K562 (cell line): ENCODE data around the gene PCDH9. TPM values are rescaled to one million over a fixed set of nuclear protein-coding genes. Genes with fewer than 3 reads are reported as not detected.
A peak's percentile ranks its signal among the peaks of the same experiment; 100 is the strongest.

Experiments used
- ATAC-seq: fragments of 200-7000 bp; cut with Tn5 transposase; 3 replicates; pipeline ENCODE4 v1.9.1; 2020; ENCODE audit warnings: moderate library complexity
- BruUV-seq: library from RNA; stranded (reverse); fragments of 400-500 nt; replicated peaks from 2 replicates; lab custom pipeline; 2021; lab: Mats Ljungman, UMichigan
- CTCF ChIA-PET: fragments of 300-600 bp; formaldehyde crosslinking; extraction: SDS; loops from one replicate; lab custom pipeline; 2021; ENCODE audit warnings: low intra/inter-chr PET ratio; lab: Yijun Ruan, JAX
- POLR2A ChIA-PET: fragments of 300-600, 350-650 bp; sonication (Branson Sonifier 250); formaldehyde crosslinking; extraction: SDS; loops from one replicate; lab custom pipeline; 2021; ENCODE audit warnings: antibody characterized with exemption, inconsistent platforms; lab: Yijun Ruan, JAX
- DNase-seq, 4 experiments: peaks; one replicate each; pipeline versions ENCODE4 v3.0.0 to v3.0.0-alpha.2; 2011 to 2018; ENCODE audit warnings: low spot score in 3 of 4, mixed read lengths in 3 of 4; ENCODE audit errors: extremely low read depth in 1 of 4
- FAIRE-seq: peaks from 2 replicates; lab custom pipeline; 2011; peaks lifted over from hg19 to GRCh38; lab: Jason Lieb, UNC
- H2AFZ ChIP-seq: 2 replicates; pipeline ENCODE4 v1.6.0; 2011; ENCODE audit warnings: low read depth, low read length, control low read depth, inconsistent platforms
- H3K27ac ChIP-seq: fragments of 200-600 bp; 3 replicates; pipeline ENCODE4 v1.8.0; 2011; ENCODE audit warnings: low read depth, mild to moderate bottlenecking, control low read depth, inconsistent platforms, low read length, moderate library complexity, mixed read lengths; ENCODE audit errors: extremely low read depth
- H3K27me3 ChIP-seq, 2 experiments: fragments of 300-600 bp in 1 of 2; 2 replicates in 1 of 2; 3 replicates in 1 of 2; pipeline versions ENCODE4 v1.6.0 to v1.8.0; 2011; ENCODE audit warnings: inconsistent platforms in 2 of 2, low read length in 2 of 2, mild to moderate bottlenecking in 1 of 2, mixed read lengths in 1 of 2, moderate library complexity in 1 of 2; ENCODE audit not compliant: control insufficient read depth in 2 of 2, insufficient read depth in 2 of 2
- H3K36me3 ChIP-seq: fragments of 300-600 bp; 3 replicates; pipeline ENCODE4 v1.8.0; 2011; ENCODE audit warnings: mild to moderate bottlenecking, low read length, inconsistent platforms; ENCODE audit not compliant: control insufficient read depth, insufficient read depth
- H3K4me1 ChIP-seq, 2 experiments: fragments of 200-600 bp in 1 of 2; replicated peaks in 1 of 2; 2 replicates in 1 of 2; 3 replicates in 1 of 2; pipeline versions ENCODE4 v1.5.1 to v1.8.0; 2011; ENCODE audit warnings: inconsistent platforms in 2 of 2, low read length in 2 of 2, mild to moderate bottlenecking in 1 of 2, mixed read lengths in 1 of 2, moderate library complexity in 1 of 2; ENCODE audit not compliant: control insufficient read depth in 2 of 2, insufficient read depth in 2 of 2
- H3K4me2 ChIP-seq: 2 replicates; pipeline ENCODE4 v1.6.1; 2011; ENCODE audit warnings: low read length, control low read depth, inconsistent platforms, mixed read lengths; ENCODE audit not compliant: insufficient read depth
- H3K4me3 ChIP-seq: fragments of 200-600 bp; sonication (generic), shearing (Covaris generic); 2 replicates; pipeline ENCODE4 v1.5.1; 2016; ENCODE audit warnings: control low read depth, inconsistent platforms
- H3K79me2 ChIP-seq: fragments of 200-600 bp; 3 replicates; pipeline ENCODE4 v1.8.0; 2011; ENCODE audit warnings: low read length, inconsistent platforms; ENCODE audit not compliant: control insufficient read depth, insufficient read depth
- H3K9ac ChIP-seq, 2 experiments: 2 replicates each; pipeline versions ENCODE4 v1.6.0 to v1.6.1; 2011; ENCODE audit warnings: low read depth in 2 of 2, low read length in 2 of 2, control low read depth in 1 of 2, inconsistent platforms in 1 of 2, mild to moderate bottlenecking in 1 of 2, mixed read lengths in 1 of 2; ENCODE audit not compliant: insufficient read depth in 1 of 2
- H3K9me1 ChIP-seq: one replicate; pipeline ENCODE4 v1.6.0; 2011; ENCODE audit warnings: inconsistent platforms, mild to moderate bottlenecking, low read length, moderate library complexity; ENCODE audit not compliant: control insufficient read depth, insufficient read depth
- H3K9me3 ChIP-seq: replicated peaks from 2 replicates; pipeline ENCODE4 v1.5.1; 2011; ENCODE audit warnings: low read depth, low read length, inconsistent platforms; ENCODE audit not compliant: control insufficient read depth, insufficient read depth
- H4K20me1 ChIP-seq: replicated peaks from 2 replicates; pipeline ENCODE4 v1.6.1; 2011; ENCODE audit warnings: low read length, inconsistent platforms, mixed read lengths; ENCODE audit not compliant: control insufficient read depth, insufficient read depth
- FOS ChIP-seq: IDR thresholded peaks from 3 replicates; pipeline ENCODE4 v1.6.1; 2011; ENCODE audit not compliant: insufficient read length; ENCODE audit errors: extremely low read depth
- HDAC3 ChIP-seq: fragments of 450-650 bp; IDR thresholded peaks from 2 replicates; pipeline ENCODE4 v1.6.1; 2018; ENCODE audit warnings: borderline replicate concordance, mild to moderate bottlenecking, moderate library complexity; ENCODE audit not compliant: partially characterized antibody
- HMBOX1 ChIP-seq: sonication (generic); IDR thresholded peaks from 2 replicates; pipeline ENCODE4 v1.6.1; 2016
- L3MBTL2 ChIP-seq: fragments of 450-650 bp; IDR thresholded peaks from 2 replicates; pipeline ENCODE4 v1.6.1; 2016; ENCODE audit warnings: mild to moderate bottlenecking, moderate library complexity
- OTX1 ChIP-seq: fragments of 450-650 bp; formaldehyde crosslinking; IDR thresholded peaks from 2 replicates; pipeline ENCODE4 v1.4.0; 2022; ENCODE audit warnings: mild to moderate bottlenecking
- PHB ChIP-seq: fragments of 250-450 bp; sonication (Bioruptor Pico); IDR thresholded peaks from 2 replicates; pipeline ENCODE4 v1.5.0; 2021
- PML ChIP-seq: IDR thresholded peaks from 2 replicates; pipeline ENCODE4 v1.6.1; 2012; ENCODE audit warnings: low read length, inconsistent platforms
- RAD21 ChIP-seq, 2 experiments: fragments of 250-450 bp in 1 of 2; fragments of 450-650 bp in 1 of 2; sonication (Bioruptor Pico) in 1 of 2; formaldehyde crosslinking in 1 of 2; IDR thresholded peaks in 1 of 2; conservative IDR thresholded peaks in 1 of 2; 2 replicates each; pipeline versions ENCODE4 v1.4.0 to v1.8.0; 2020 to 2022; ENCODE audit warnings: mild to moderate bottlenecking in 2 of 2, moderate library complexity in 1 of 2
- RBFOX2 ChIP-seq: fragments of 200-400 bp; formaldehyde crosslinking; IDR thresholded peaks from 2 replicates; pipeline ENCODE4 v1.6.1; 2017; ENCODE audit warnings: low read depth, mild to moderate bottlenecking, low read length, moderate library complexity
- SRSF9 ChIP-seq: fragments of 200-400 bp; formaldehyde crosslinking; IDR thresholded peaks from 2 replicates; pipeline ENCODE4 v1.6.1; 2017; ENCODE audit warnings: low read depth, low read length, borderline replicate concordance
- TCF15 ChIP-seq: fragments of 250-450 bp; sonication (Bioruptor Pico); IDR thresholded peaks from 2 replicates; pipeline ENCODE4 v1.8.0; 2022; ENCODE audit warnings: moderate library complexity, mild to moderate bottlenecking, inconsistent platforms
- TEAD4 ChIP-seq, 2 experiments: sonication (generic) in 1 of 2; formaldehyde crosslinking in 1 of 2; IDR thresholded peaks; 2 replicates each; pipeline versions ENCODE4 v1.6.1 to v1.8.0; 2012 to 2022; ENCODE audit warnings: borderline replicate concordance in 1 of 2, inconsistent platforms in 1 of 2, low read length in 1 of 2, mild to moderate bottlenecking in 1 of 2, missing genetic modification reagents in 1 of 2
- THRB ChIP-seq: fragments of 450-650 bp; formaldehyde crosslinking; conservative IDR thresholded peaks from 2 replicates; pipeline ENCODE4 v1.4.0; 2022; ENCODE audit warnings: mild to moderate bottlenecking, missing genetic modification characterization
- ZKSCAN3 ChIP-seq: fragments of 250-450 bp; sonication (Bioruptor Pico); IDR thresholded peaks from 2 replicates; pipeline ENCODE4 v1.4.0; 2020
- ZNF395 ChIP-seq: fragments of 200-800 bp; sonication (Bioruptor generic); IDR thresholded peaks from 2 replicates; pipeline ENCODE4 v1.6.1; 2017; ENCODE audit warnings: missing genetic modification characterization, missing compliant biosample characterization
- ZNF644 ChIP-seq: fragments of 200-800 bp; sonication (Bioruptor generic); IDR thresholded peaks from 2 replicates; pipeline ENCODE4 v1.6.1; 2016; ENCODE audit warnings: low read depth, missing genetic modification characterization, missing compliant biosample characterization
- WGBS: fragments of 100-300 bp; shearing (Covaris generic); methylation state at CpG from one replicate; pipeline ENCODE4 v1.1.6; 2016; ENCODE audit warnings: low coverage, mixed read lengths; ENCODE audit not compliant: insufficient coverage; ENCODE audit errors: missing lambda C conversion rate; 5-methylcytosine and 5-hydroxymethylcytosine counted together
- in situ Hi-C: fragments of 300-500 bp; cut with MboI; formaldehyde crosslinking; loops from 4 replicates; pipeline ENCODE4 v1.15.0; 2018; ENCODE audit warnings: inconsistent platforms, mixed read lengths
- intact Hi-C: fragments of 100-400 bp; cut with micrococcal nuclease; formaldehyde crosslinking; loops from 2 replicates; pipeline ENCODE4 v1.14.2; 2022
- polyA plus RNA-seq, 8 experiments: library from polyadenylated mRNA; depleted of rRNA in 4 of 8; stranded (reverse) in 5 of 8; unstranded in 3 of 8; fragments of >200 nt; fragmentation: Nextera tagmentation in 2 of 8; fragmentation: Illumina TruSeq in 1 of 8; extraction: Ambion mirVana in 2 of 8; extraction: Trizol in 1 of 8; gene quantifications; 2 replicates each; pipeline versions ENCODE4 v1.2.1 to v1.2.3, GENCODE V29; 2011 to 2014; ENCODE audit warnings: inconsistent platforms in 1 of 8, missing spikeins in 1 of 8
- total RNA-seq, 7 experiments: library from RNA; depleted of rRNA in 6 of 7; stranded (reverse); fragments of >200 nt in 6 of 7; fragmentation: Illumina TruSeq in 2 of 7; extraction: Trizol in 2 of 7; gene quantifications; 2 replicates each; pipeline versions ENCODE4 v1.2.1 to v1.2.3, GENCODE V29; 2011 to 2021; ENCODE audit warnings: low replicate concordance in 1 of 7

PCDH9 gene
- total and polyA plus RNA-seq, 9 of the 15 experiments (the other 6 are each of a cell fraction or from before 2014, with no cell fraction given), result 1.1 to 6.7 (median 4.9) TPM

GRCh38 chr13:66691149-66691548 is 539.0 kb downstream of the PCDH9 start (continued):
- TF ChIP-seq THRB (no peak), RBFOX2 (no peak), TCF15 (CRISPR knock-in tag) (no peak), HMBOX1 (no peak), ZKSCAN3 (no peak), PML (no peak), L3MBTL2 (no peak), FOS (no peak)
- TF ChIP-seq, all 486 proteins: peak for 0

GRCh38 chr13:66689628-66690027 is 540.5 kb downstream of the PCDH9 start:
- no peak overlapping the region for H3K4me3 ChIP-seq
- DNase-seq (no peak), FAIRE-seq (no peak), ATAC-seq (no peak)
- in situ Hi-C loops (no loop called here), intact Hi-C loops (no loop called here)
- H3K9me1 ChIP-seq, result no peaks in the 10 kb centered on the region
- no peak overlapping the region for H3K9ac ChIP-seq
- ChIA-PET CTCF (no interaction called here), POLR2A (no interaction called here)
- H4K20me1 ChIP-seq, result no peaks in the 10 kb centered on the region
- H3K4me1 ChIP-seq, result no peaks in the 10 kb centered on the region
- no peaks in the 10 kb centered on the region for H3K27me3 ChIP-seq
- H3K4me2 ChIP-seq, result no peak overlapping the region
- no TSS peak for BruUV-seq
- H3K36me3 ChIP-seq, result no peaks in the 10 kb centered on the region
- H3K9me3 ChIP-seq, result no peaks in the 10 kb centered on the region
- H2AFZ ChIP-seq, result no peak overlapping the region
- H3K27ac ChIP-seq, result no peak overlapping the region
- 7% methylated on average over 4 of the region's 4 CpGs for WGBS
- no peaks in the 10 kb centered on the region for H3K79me2 ChIP-seq
- TF ChIP-seq SRSF9 (no peak), ZNF644 (tag) (no peak), TEAD4 (IDR thresholded peaks at IDR 0.05; ENCODE audit: low read length) (no peak), TEAD4 (CRISPR knock-in tag; IDR thresholded peaks at IDR 0.05; ENCODE audit: borderline replicate concordance) (no peak), OTX1 (CRISPR knock-in tag) (no peak), HDAC3 (no peak), ZNF395 (no peak), PHB (CRISPR knock-in tag) (no peak), RAD21 (CRISPR knock-in tag; conservative IDR thresholded peaks at IDR 0.05 in 1 of 2, IDR thresholded peaks at IDR 0.05 in 1 of 2) (peak in 1 of 2 experiments; percentile 5; a peak in 1 of 4 replicates)
